ENCODE measurements around the gene PTPRS.
A peak's percentile ranks its signal among the peaks of the same experiment; 100 is the strongest.

Gene PTPRS

GRCh38 chr19:5376928-5377327 is 36.3 kb upstream of the PTPRS start:
- no peak overlapping the region for H3K27ac ChIP-seq (ENCODE audit: insufficient read depth in 1 of 2, low read depth in 1 of 2, low read length in 2 of 2, poor library complexity in 1 of 2, severe bottlenecking in 2 of 2)
- H3K27me3 ChIP-seq (replicated peaks in 2 of 5; ENCODE audit: control insufficient read depth in 4 of 5, insufficient read depth in 5 of 5, low read length in 4 of 5): peaks cover 0 to 2% (median 0%) of the 10 kb centered on the region in 5 experiments
- CTCF ChIA-PET: interaction anchor here (0.7 to 1.2 kb wide), 2 partner anchors 13 to 148 kb away, joined by 3 read pairs; no protein-coding TSS in a partner anchor
- no peaks in the 10 kb centered on the region for H3K4me1 ChIP-seq (ENCODE audit: control extremely low read depth in 1 of 4, control insufficient read depth in 4 of 4, insufficient read depth in 4 of 4, low read length in 3 of 4)
- H3K4me3 ChIP-seq (ENCODE audit: control insufficient read depth in 1 of 7, extremely low read depth in 1 of 7, insufficient read depth in 4 of 7, low read depth in 2 of 7, low read length in 6 of 7): no peak overlapping the region
- DNase-seq: no peak
- H3K36me3 ChIP-seq (ENCODE audit: control insufficient read depth in 4 of 4, insufficient read depth in 4 of 4, low read length in 3 of 4): no peaks in the 10 kb centered on the region
- WGBS (ENCODE audit: insufficient coverage): 97% methylated on average over 4 of the region's 4 CpGs
- H3K9me3 ChIP-seq (ENCODE audit: control extremely low read depth in 1 of 5, control insufficient read depth in 4 of 5, insufficient read depth in 2 of 5, low read depth in 1 of 5, low read length in 4 of 5): peaks cover 0 to 10% (median 4%) of the 10 kb centered on the region in 5 experiments
- POLR2A ChIA-PET: no interaction called here

- no peaks in the 10 kb centered on the region for H3K36me3 ChIP-seq (ENCODE audit: control insufficient read depth in 4 of 4, insufficient read depth in 4 of 4, low read length in 3 of 4)
- no peaks in the 10 kb centered on the region for H3K4me1 ChIP-seq (ENCODE audit: control extremely low read depth in 1 of 4, control insufficient read depth in 4 of 4, insufficient read depth in 4 of 4, low read length in 3 of 4)
- H3K27ac ChIP-seq (ENCODE audit: insufficient read depth in 1 of 2, low read depth in 1 of 2, low read length in 2 of 2, poor library complexity in 1 of 2, severe bottlenecking in 2 of 2): no peak overlapping the region
- CTCF ChIA-PET: no interaction called here
- 91% methylated on average over 4 of the region's 4 CpGs for WGBS (ENCODE audit: insufficient coverage)
- H3K4me3 ChIP-seq (ENCODE audit: control insufficient read depth in 1 of 7, extremely low read depth in 1 of 7, insufficient read depth in 4 of 7, low read depth in 2 of 7, low read length in 6 of 7): no peak overlapping the region
- H3K27me3 ChIP-seq (replicated peaks in 2 of 5; ENCODE audit: control insufficient read depth in 4 of 5, insufficient read depth in 5 of 5, low read length in 4 of 5): peaks cover 0 to 8% (median 0%) of the 10 kb centered on the region in 5 experiments
- no peaks in the 10 kb centered on the region for H3K9me3 ChIP-seq (ENCODE audit: control extremely low read depth in 1 of 5, control insufficient read depth in 4 of 5, insufficient read depth in 2 of 5, low read depth in 1 of 5, low read length in 4 of 5)
- no peak for DNase-seq
- POLR2A ChIA-PET: no interaction called here
These were observed 32.1 kb upstream of the PTPRS start for GRCh38 chr19:5372572-5373200.

GRCh38 chr19:5369962-5370367 is 29.4 kb upstream of the PTPRS start:
- Histone ChIP-seq H3K36me3 (ENCODE audit: control insufficient read depth in 4 of 4, insufficient read depth in 4 of 4, low read length in 3 of 4) (no peaks in the 10 kb centered on the region), H3K4me1 (ENCODE audit: control extremely low read depth in 1 of 4, control insufficient read depth in 4 of 4, insufficient read depth in 4 of 4, low read length in 3 of 4) (no peaks in the 10 kb centered on the region), H3K27me3 (replicated peaks in 2 of 5; ENCODE audit: control insufficient read depth in 4 of 5, insufficient read depth in 5 of 5, low read length in 4 of 5) (peaks cover 0 to 10% (median 0%) of the 10 kb centered on the region in 5 experiments), H3K9me3 (ENCODE audit: control extremely low read depth in 1 of 5, control insufficient read depth in 4 of 5, insufficient read depth in 2 of 5, low read depth in 1 of 5, low read length in 4 of 5) (no peaks in the 10 kb centered on the region), H3K27ac (ENCODE audit: insufficient read depth in 1 of 2, low read depth in 1 of 2, low read length in 2 of 2, poor library complexity in 1 of 2, severe bottlenecking in 2 of 2) (no peak overlapping the region), H3K4me3 (ENCODE audit: control insufficient read depth in 1 of 7, extremely low read depth in 1 of 7, insufficient read depth in 4 of 7, low read depth in 2 of 7, low read length in 6 of 7) (no peak overlapping the region)
- DNase-seq: peak; percentile 15 to 50 (median 45)
- ChIA-PET POLR2A (no interaction called here), CTCF (interaction anchor here (1.1 kb wide), 1 partner anchor 18 kb away, joined by 4 read pairs; no protein-coding TSS in a partner anchor)
- 38% methylated on average over 7 of the region's 8 CpGs for WGBS (ENCODE audit: insufficient coverage)

GRCh38 chr19:5369304-5369703 is 28.7 kb upstream of the PTPRS start:
- 96% methylated on average over 5 of the region's 5 CpGs for WGBS (ENCODE audit: insufficient coverage)
- Histone ChIP-seq H3K27ac (ENCODE audit: insufficient read depth in 1 of 2, low read depth in 1 of 2, low read length in 2 of 2, poor library complexity in 1 of 2, severe bottlenecking in 2 of 2) (no peak overlapping the region), H3K27me3 (replicated peaks in 2 of 5; ENCODE audit: control insufficient read depth in 4 of 5, insufficient read depth in 5 of 5, low read length in 4 of 5) (peaks cover 0 to 10% (median 0%) of the 10 kb centered on the region in 5 experiments), H3K36me3 (ENCODE audit: control insufficient read depth in 4 of 4, insufficient read depth in 4 of 4, low read length in 3 of 4) (no peaks in the 10 kb centered on the region), H3K9me3 (ENCODE audit: control extremely low read depth in 1 of 5, control insufficient read depth in 4 of 5, insufficient read depth in 2 of 5, low read depth in 1 of 5, low read length in 4 of 5) (no peaks in the 10 kb centered on the region), H3K4me1 (ENCODE audit: control extremely low read depth in 1 of 4, control insufficient read depth in 4 of 4, insufficient read depth in 4 of 4, low read length in 3 of 4) (no peaks in the 10 kb centered on the region), H3K4me3 (ENCODE audit: control insufficient read depth in 1 of 7, extremely low read depth in 1 of 7, insufficient read depth in 4 of 7, low read depth in 2 of 7, low read length in 6 of 7) (no peak overlapping the region)
- ChIA-PET CTCF (no interaction called here), POLR2A (no interaction called here)
- DNase-seq: no peak

- no peaks in the 10 kb centered on the region for H3K9me3 ChIP-seq (ENCODE audit: control extremely low read depth in 1 of 5, control insufficient read depth in 4 of 5, insufficient read depth in 2 of 5, low read depth in 1 of 5, low read length in 4 of 5)
- peaks cover 0 to 10% (median 0%) of the 10 kb centered on the region in 5 experiments for H3K27me3 ChIP-seq (replicated peaks in 2 of 5; ENCODE audit: control insufficient read depth in 4 of 5, insufficient read depth in 5 of 5, low read length in 4 of 5)
- no peak overlapping the region for H3K27ac ChIP-seq (ENCODE audit: insufficient read depth in 1 of 2, low read depth in 1 of 2, low read length in 2 of 2, poor library complexity in 1 of 2, severe bottlenecking in 2 of 2)
- CTCF ChIA-PET: no interaction called here
- POLR2A ChIA-PET: no interaction called here
- H3K36me3 ChIP-seq (ENCODE audit: control insufficient read depth in 4 of 4, insufficient read depth in 4 of 4, low read length in 3 of 4): no peaks in the 10 kb centered on the region
- no peaks in the 10 kb centered on the region for H3K4me1 ChIP-seq (ENCODE audit: control extremely low read depth in 1 of 4, control insufficient read depth in 4 of 4, insufficient read depth in 4 of 4, low read length in 3 of 4)
- DNase-seq: no peak
- WGBS (ENCODE audit: insufficient coverage): 81% methylated on average over 4 of the region's 5 CpGs
- no peak overlapping the region for H3K4me3 ChIP-seq (ENCODE audit: control insufficient read depth in 1 of 7, extremely low read depth in 1 of 7, insufficient read depth in 4 of 7, low read depth in 2 of 7, low read length in 6 of 7)
These were observed 27.0 kb upstream of the PTPRS start for GRCh38 chr19:5367530-5368133.

- H3K36me3 ChIP-seq (ENCODE audit: control insufficient read depth in 4 of 4, insufficient read depth in 4 of 4, low read length in 3 of 4): no peaks in the 10 kb centered on the region
- CTCF ChIA-PET: no interaction called here
- no CpG with 5 or more reads among the region's 6 CpGs for WGBS (ENCODE audit: insufficient coverage)
These were observed 25.3 kb upstream of the PTPRS start for GRCh38 chr19:5365905-5366304.

GRCh38 chr19:5364674-5365073 is 24.1 kb upstream of the PTPRS start:
- Histone ChIP-seq H3K4me3 (ENCODE audit: control insufficient read depth in 1 of 7, extremely low read depth in 1 of 7, insufficient read depth in 4 of 7, low read depth in 2 of 7, low read length in 6 of 7) (no peak overlapping the region), H3K27ac (ENCODE audit: insufficient read depth in 1 of 2, low read depth in 1 of 2, low read length in 2 of 2, poor library complexity in 1 of 2, severe bottlenecking in 2 of 2) (no peak overlapping the region), H3K4me1 (ENCODE audit: control extremely low read depth in 1 of 4, control insufficient read depth in 4 of 4, insufficient read depth in 4 of 4, low read length in 3 of 4) (no peaks in the 10 kb centered on the region), H3K9me3 (ENCODE audit: control extremely low read depth in 1 of 5, control insufficient read depth in 4 of 5, insufficient read depth in 2 of 5, low read depth in 1 of 5, low read length in 4 of 5) (no peaks in the 10 kb centered on the region), H3K36me3 (ENCODE audit: control insufficient read depth in 4 of 4, insufficient read depth in 4 of 4, low read length in 3 of 4) (no peaks in the 10 kb centered on the region), H3K27me3 (replicated peaks in 2 of 5; ENCODE audit: control insufficient read depth in 4 of 5, insufficient read depth in 5 of 5, low read length in 4 of 5) (peaks cover 0 to 8% (median 0%) of the 10 kb centered on the region in 5 experiments)
- DNase-seq: no peak
- CTCF ChIA-PET: interaction anchor here (0.9 to 1.1 kb wide), 2 partner anchors 12 to 27 kb away, joined by 3 read pairs; no protein-coding TSS in a partner anchor
- POLR2A ChIA-PET: no interaction called here
- 20% methylated on average over 5 of the region's 7 CpGs for WGBS (ENCODE audit: insufficient coverage)

More at GRCh38 chr19:5365905-5366304, 25.3 kb upstream of the PTPRS start:
- no peaks in the 10 kb centered on the region for H3K9me3 ChIP-seq (ENCODE audit: control extremely low read depth in 1 of 5, control insufficient read depth in 4 of 5, insufficient read depth in 2 of 5, low read depth in 1 of 5, low read length in 4 of 5)
- no peaks in the 10 kb centered on the region for H3K4me1 ChIP-seq (ENCODE audit: control extremely low read depth in 1 of 4, control insufficient read depth in 4 of 4, insufficient read depth in 4 of 4, low read length in 3 of 4)
- no peak overlapping the region for H3K4me3 ChIP-seq (ENCODE audit: control insufficient read depth in 1 of 7, extremely low read depth in 1 of 7, insufficient read depth in 4 of 7, low read depth in 2 of 7, low read length in 6 of 7)
- POLR2A ChIA-PET: no interaction called here
- no peak overlapping the region for H3K27ac ChIP-seq (ENCODE audit: insufficient read depth in 1 of 2, low read depth in 1 of 2, low read length in 2 of 2, poor library complexity in 1 of 2, severe bottlenecking in 2 of 2)
- peaks cover 0 to 10% (median 0%) of the 10 kb centered on the region in 5 experiments for H3K27me3 ChIP-seq (replicated peaks in 2 of 5; ENCODE audit: control insufficient read depth in 4 of 5, insufficient read depth in 5 of 5, low read length in 4 of 5)
- DNase-seq: no peak

All from common myeloid progenitor, CD34-positive (primary cell).